DMS114 treated with DMSO at 0.1 percent for 48 hours (cell line): ENCODE data around the gene EFNA5.

Experiments
- DNase-seq: peaks from one replicate; lab custom pipeline; 2025; ENCODE audit not compliant: unreplicated experiment; lab: John Stamatoyannopoulos, UW

EFNA5 gene

DNA sequence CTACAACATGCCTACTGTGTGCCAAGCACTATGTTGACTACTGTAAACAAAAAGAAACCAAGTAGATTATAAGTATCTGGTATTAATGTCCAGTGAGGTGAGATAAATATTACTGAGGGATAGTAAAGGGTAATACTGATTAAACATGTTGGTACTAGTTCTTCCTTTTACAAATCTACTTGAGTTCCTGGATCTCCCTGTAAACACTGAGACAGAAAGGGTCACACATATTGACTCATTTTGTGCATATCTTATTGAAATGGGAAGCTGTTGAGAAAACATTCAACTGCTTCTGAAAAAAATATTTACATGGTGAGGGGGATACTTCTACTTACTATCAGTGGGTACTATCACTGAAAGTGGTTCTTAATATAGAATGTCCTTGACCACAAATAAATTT is 24.3 kb downstream of the EFNA5 start:
- no peak for DNase-seq

- no peak for DNase-seq
Measured at GRCh38 chr5:107640568-107640967, 30.2 kb downstream of the EFNA5 start.

- DNase-seq = no peak
Measured at GRCh38 chr5:107639990-107640389, 30.7 kb downstream of the EFNA5 start.

GRCh38 chr5:107636555-107636954 is 34.2 kb downstream of the EFNA5 start:
- no peak for DNase-seq

GRCh38 chr5:107636068-107636467 is 34.7 kb downstream of the EFNA5 start:
- no peak for DNase-seq

GRCh38 chr5:107634981-107635848 is 35.5 kb downstream of the EFNA5 start:
- DNase-seq = no peak

GRCh38 chr5:107633171-107633901 is 37.4 kb downstream of the EFNA5 start:
- DNase-seq = no peak

GRCh38 chr5:107631805-107632362 is 38.9 kb downstream of the EFNA5 start:
- no peak for DNase-seq

DNA sequence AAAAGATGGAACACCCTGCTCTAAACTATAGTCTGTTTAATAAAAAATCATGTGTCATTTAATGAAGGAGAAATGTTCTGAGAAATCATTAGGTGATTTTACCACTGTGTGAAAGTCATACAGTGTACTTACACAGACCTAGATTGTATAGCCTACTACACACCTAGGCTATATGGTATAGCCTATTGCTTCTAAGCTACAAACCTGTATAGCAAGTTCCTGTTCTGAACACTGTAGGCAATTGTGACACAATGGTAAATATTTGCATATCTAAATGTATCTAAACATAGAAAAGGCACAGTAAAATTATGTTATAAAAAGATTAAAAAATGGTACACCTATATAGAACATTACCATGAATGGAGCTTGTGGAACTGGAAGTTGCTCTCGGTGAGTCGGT is 40.6 kb downstream of the EFNA5 start:
- no peak for DNase-seq

DNA sequence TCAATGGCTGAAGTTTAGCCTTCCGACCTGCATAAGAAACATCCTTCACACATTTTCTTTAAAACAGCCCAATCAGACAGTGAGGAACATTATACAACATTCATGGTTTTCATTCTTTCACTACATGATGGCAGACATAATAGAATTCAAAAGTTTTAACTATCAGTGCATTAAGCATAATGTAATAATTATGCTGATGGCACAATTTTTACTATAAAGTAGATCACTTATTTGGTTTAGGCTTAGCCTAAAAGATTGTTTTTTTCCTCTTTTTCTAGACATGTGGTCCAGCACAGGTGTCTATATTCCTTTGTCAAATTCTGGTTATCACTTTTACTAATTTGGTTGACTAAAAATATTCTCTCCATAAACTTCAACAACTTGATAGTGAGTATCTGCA is 46.5 kb downstream of the EFNA5 start:
- no peak for DNase-seq

DNA sequence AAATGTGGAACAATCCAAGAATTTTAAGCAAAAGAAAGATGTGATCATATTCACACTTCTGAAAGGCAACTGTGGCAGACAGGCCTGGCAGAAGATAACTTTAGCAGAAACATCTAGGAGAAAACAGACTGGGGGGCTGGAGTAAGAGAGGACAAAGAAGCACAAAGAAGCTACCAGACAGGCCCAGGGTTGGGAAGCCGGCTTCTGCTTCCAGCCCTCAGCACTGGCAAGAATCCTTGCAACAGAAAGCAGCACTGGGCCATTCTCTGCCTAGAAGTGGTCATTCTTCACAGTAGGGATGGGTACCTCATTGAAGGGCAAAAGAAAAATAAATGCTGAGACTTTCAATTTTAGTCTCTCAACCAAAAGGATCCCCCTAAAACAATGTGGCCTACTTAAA is 49.6 kb downstream of the EFNA5 start:
- DNase-seq = no peak

DNA sequence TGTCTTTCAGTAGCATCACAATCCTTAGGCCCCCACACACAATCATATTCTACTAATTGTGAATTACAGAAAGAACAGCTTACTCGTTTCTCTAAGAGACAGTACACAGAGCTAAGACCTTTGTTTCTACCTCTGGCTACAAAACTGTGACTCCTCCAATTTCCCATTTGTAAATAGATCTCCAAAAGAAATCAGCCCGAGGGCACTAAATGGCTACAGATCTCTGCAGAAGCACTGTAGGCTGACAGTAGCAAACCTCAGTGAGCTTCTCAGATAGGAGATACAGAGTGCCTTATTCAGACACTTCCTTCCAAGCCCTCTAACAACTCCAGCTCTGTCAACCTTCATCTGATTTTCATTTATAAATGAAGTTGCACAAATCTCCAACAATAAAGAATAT is 51.0 kb downstream of the EFNA5 start:
- DNase-seq = no peak

- DNase-seq = no peak
Measured at GRCh38 chr5:107618242-107618641, 52.5 kb downstream of the EFNA5 start.

DNA sequence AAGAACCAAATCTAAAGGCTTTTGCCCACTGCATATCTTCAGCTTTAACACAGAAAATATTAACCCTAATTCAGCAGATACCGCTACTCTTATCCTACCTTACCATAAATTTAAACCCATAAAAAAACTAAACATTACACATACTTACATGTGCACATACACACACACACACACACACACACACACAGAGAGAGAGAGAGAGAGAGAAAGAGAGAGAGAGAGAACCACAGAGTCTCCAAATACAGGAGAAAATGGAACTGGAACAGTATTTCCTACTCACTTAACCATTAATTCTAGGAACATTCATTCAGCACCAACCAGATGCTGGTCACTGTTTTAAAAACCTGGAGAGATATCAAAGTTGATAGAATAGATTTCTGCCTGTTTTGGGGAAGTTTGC is 53.7 kb downstream of the EFNA5 start:
- no peak for DNase-seq

DNA sequence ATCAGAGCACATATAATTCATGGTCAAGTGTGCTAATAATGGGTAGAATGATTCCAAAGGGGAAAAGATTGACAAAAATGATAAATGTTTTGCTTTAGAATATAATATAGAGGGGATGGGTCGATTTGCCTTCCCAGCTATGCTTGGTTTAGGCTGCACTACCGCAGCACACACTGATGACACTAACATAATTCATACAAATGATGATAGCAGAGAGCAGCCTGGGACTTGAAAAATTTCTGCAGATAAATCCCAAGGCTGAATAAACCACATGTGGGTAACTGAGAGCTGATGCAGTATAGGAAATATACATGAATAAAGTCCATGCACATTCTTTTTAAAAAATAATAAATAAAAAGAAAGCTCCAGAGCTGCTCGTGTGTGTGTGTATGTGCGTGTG is 54.5 kb downstream of the EFNA5 start:
- no peak for DNase-seq

DNA sequence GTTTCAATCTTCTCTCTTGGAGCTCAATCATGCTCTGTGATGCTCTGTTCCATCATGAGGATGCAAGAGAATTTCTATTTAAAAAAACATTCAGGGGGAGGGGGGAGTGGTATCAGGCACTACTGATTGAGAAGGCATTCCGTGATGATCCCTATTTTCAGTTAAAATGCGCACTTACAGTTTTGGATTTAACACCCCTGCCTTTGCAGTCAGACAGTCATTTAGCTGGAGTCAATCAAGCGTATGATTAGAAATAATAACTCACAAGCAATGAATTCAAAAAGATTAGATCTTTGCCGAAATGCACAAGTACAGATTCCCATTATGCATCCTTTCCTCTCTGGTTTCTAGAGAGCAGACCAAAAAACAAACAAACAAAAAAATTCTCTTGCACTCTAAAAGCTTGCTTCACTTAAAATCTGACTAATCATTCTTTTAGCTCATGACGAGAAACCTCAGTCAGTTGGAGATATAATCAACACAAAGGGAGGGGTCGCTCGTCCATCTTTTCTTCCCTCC is 55.4 kb downstream of the EFNA5 start:
- DNase-seq = no peak

- DNase-seq = no peak
Measured at GRCh38 chr5:107612541-107612940, 58.2 kb downstream of the EFNA5 start.

DNA sequence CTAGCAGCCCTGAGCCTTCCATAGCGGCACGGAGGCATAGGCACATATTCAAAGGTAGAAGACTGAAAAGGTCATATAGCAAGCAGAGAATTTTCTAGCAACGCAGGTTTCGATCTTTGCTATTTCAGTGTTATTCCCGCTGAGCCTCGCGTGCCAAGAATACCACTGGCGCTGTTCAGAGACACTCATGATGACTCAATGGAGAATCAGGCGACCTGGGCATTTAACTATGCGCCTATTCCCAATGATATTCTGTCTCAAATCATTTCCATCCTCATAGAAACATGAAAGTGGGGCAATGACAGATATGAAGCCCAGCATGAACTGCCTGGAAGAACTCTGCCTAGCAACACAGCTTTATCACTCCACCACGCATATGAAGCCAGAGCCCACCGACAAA is 59.9 kb downstream of the EFNA5 start:
- DNase-seq = no peak

DNA sequence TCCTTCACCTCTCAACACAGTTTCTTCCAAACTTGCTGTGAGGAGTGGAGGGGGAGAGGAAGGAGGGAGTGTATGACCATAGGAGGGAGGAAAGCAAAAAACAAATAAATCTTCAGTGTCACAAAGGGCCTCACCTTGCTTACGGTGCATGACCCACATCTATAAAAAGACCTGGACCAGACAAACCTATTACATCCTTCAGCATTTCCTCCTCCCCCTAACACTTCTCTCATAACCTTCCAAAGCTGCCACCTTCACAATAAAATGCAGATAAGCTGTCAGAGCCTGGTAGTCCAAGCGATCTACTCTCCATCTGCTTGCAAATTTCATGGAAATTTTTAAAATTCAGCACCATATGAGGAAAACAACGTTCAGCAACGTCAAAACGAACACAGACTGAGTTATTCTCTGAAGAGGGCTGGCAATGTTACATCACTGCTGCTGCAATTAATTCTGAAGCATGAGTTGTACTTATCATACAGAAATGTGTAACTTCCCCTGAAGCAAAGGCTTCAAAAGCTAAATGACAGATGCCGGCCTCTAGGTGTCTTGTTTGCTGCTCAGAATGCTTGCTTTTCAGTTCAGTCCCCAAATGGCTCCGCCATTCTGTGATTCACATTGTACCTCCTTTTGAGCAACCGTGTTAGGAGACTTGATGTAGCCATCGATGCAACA is 62.9 kb downstream of the EFNA5 start:
- no peak for DNase-seq

DNA sequence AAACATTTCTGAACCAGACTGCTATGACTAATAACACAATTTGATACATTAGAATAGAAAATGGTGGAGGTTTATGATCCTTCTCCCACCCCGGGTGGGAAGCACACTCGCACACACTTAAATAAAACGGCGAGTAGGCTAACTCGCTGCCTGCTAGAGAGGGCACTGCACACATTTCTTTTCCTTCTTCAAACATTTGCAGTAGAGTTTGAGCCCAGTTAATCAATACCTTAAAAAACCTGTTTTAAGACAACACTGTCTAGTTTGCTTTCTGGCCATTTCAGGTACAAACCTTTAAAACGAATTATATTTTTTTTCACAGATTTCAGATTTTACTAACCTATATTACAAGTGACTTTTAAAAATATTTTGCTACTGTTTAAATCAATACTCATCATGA is 63.5 kb downstream of the EFNA5 start:
- DNase-seq = no peak

DNA sequence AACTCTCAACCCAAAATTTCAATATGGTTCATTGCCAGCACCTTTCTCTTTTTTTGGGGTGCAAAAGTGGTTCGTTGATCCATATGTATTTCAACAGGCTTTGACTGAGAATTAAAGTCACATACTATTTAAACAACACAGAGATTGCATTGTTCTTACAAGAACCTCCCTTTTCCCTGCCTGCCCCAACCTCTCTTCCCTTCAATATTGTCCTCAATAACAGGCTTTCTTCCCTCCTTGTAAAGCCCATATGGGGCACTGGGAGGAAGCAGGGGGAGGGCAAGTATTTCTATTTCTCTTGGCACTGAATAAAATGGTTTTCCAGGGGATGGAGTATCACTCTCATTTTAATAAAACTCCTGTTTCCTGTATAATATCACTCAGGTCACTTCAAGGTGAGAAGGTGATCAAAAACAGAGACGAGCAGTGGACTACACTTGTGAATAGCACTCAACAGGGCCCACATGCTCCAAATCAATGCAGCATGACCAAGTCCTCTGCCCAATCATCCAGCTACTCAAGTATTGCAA is 65.1 kb downstream of the EFNA5 start:
- no peak for DNase-seq
